GM12878 (cell line): ENCODE results near the gene HSPA4.

Source experiments
- CTCF ChIP-seq, 3 experiments: IDR thresholded peaks in 2 of 3; conservative IDR thresholded peaks in 1 of 3; 2 replicates each; pipeline ENCODE4 v1.5.1; 2011; ENCODE audit warnings: low read depth in 3 of 3, low read length in 3 of 3, mild to moderate bottlenecking in 3 of 3, control low read depth in 2 of 3, moderate library complexity in 2 of 3, inconsistent platforms in 1 of 3, mixed read lengths in 1 of 3; ENCODE audit not compliant: control insufficient read depth in 2 of 3, insufficient read depth in 1 of 3; ENCODE audit errors: extremely low read depth in 1 of 3
- GABPA ChIP-seq: IDR thresholded peaks from 2 replicates; pipeline ENCODE4 v1.6.1; 2014; ENCODE audit warnings: antibody characterized with exemption, low read depth, mild to moderate bottlenecking, inconsistent platforms
- POLR2A ChIP-seq: IDR thresholded peaks from 2 replicates; pipeline ENCODE4 v1.6.1; 2011; ENCODE audit warnings: low read depth, mild to moderate bottlenecking, low read length

- TF ChIP-seq CTCF (IDR thresholded peaks at IDR 0.05 in 2 of 3, conservative IDR thresholded peaks at IDR 0.05 in 1 of 3; ENCODE audit: control insufficient read depth in 2 of 3, extremely low read depth in 1 of 3, insufficient read depth in 1 of 3, low read depth in 3 of 3, low read length in 3 of 3) (no peak), POLR2A (no peak), GABPA (no peak)
Measured at GRCh38 chr5:133086366-133086875, 34.6 kb downstream of the HSPA4 start.
